IMR-90 (cell line): Measurements from ENCODE around the gene HDHD3. TPM values are rescaled to one million over a fixed set of nuclear protein-coding genes. Genes with fewer than 3 reads are reported as not detected.

Source experiments
- ATAC-seq: fragments of 200-7000 bp; cut with Tn5 transposase; 2 replicates; pipeline ENCODE4 v1.9.1; 2020; ENCODE audit warnings: low read depth, mild to moderate bottlenecking, moderate library complexity
- BruUV-seq: library from RNA; stranded (reverse); fragments of 400-500 nt; replicated peaks from 2 replicates; lab custom pipeline; 2021; lab: Mats Ljungman, UMichigan
- CTCF ChIA-PET: fragments of 300-600 bp; formaldehyde crosslinking; extraction: SDS; loops from one replicate; lab custom pipeline; 2021; ENCODE audit warnings: antibody characterized with exemption; lab: Yijun Ruan, JAX
- POLR2A ChIA-PET: fragments of 300-600 bp; sonication (Branson Sonifier 250); formaldehyde crosslinking; loops from one replicate; lab custom pipeline; 2022; ENCODE audit warnings: antibody characterized with exemption; ENCODE audit not compliant: unreplicated experiment; lab: Charles Lee
- DNase-seq: peaks from one replicate; pipeline ENCODE4 v3.0.0; 2013
- H2AFZ ChIP-seq: replicated peaks from 2 replicates; pipeline ENCODE3; 2013; ENCODE audit warnings: low read length, mild to moderate bottlenecking; ENCODE audit not compliant: poor library complexity
- H2AK5ac ChIP-seq: 2 replicates; pipeline ENCODE4 v1.6.1; 2013; ENCODE audit warnings: low read depth, low read length, inconsistent platforms
- H2AK9ac ChIP-seq: replicated peaks from 2 replicates; pipeline ENCODE3; 2013; ENCODE audit warnings: mild to moderate bottlenecking, low read depth, low read length, moderate library complexity; ENCODE audit not compliant: poor library complexity
- H2BK120ac ChIP-seq: 2 replicates; pipeline ENCODE4 v1.6.1; 2013; ENCODE audit warnings: low read depth, low read length, inconsistent platforms
- H2BK15ac ChIP-seq: 3 replicates; pipeline ENCODE4 v1.6.1; 2013; ENCODE audit warnings: low read depth, low read length, inconsistent platforms
- H2BK20ac ChIP-seq: 2 replicates; pipeline ENCODE4 v1.6.1; 2013; ENCODE audit warnings: low read depth, mild to moderate bottlenecking, inconsistent platforms, low read length, moderate library complexity
- H2BK5ac ChIP-seq: 2 replicates; pipeline ENCODE4 v1.6.1; 2013; ENCODE audit warnings: mild to moderate bottlenecking, low read depth, low read length, inconsistent platforms; ENCODE audit not compliant: poor library complexity, severe bottlenecking
- H3K14ac ChIP-seq: replicated peaks from 2 replicates; pipeline ENCODE4 v1.6.1; 2013; ENCODE audit warnings: low read depth, low read length, inconsistent platforms
- H3K18ac ChIP-seq: 2 replicates; pipeline ENCODE4 v1.6.1; 2013; ENCODE audit warnings: low read depth, low read length, control low read depth
- H3K23ac ChIP-seq: 2 replicates; pipeline ENCODE4 v1.6.1; 2013; ENCODE audit warnings: low read depth, low read length, inconsistent platforms
- H3K27ac ChIP-seq: 2 replicates; pipeline ENCODE4 v1.5.1; 2013; ENCODE audit warnings: mild to moderate bottlenecking, control low read depth, low read length; ENCODE audit not compliant: insufficient read depth
- H3K27me3 ChIP-seq: 2 replicates; pipeline ENCODE4 v1.6.1; 2013; ENCODE audit warnings: low read length; ENCODE audit not compliant: control insufficient read depth, insufficient read depth
- H3K36me3 ChIP-seq: 2 replicates; pipeline ENCODE4 v1.6.1; 2013; ENCODE audit warnings: low read length, mixed read lengths; ENCODE audit not compliant: control insufficient read depth, insufficient read depth
- H3K4ac ChIP-seq: 2 replicates; pipeline ENCODE4 v1.6.1; 2013; ENCODE audit warnings: low read depth, low read length, inconsistent platforms
- H3K4me1 ChIP-seq: 2 replicates; pipeline ENCODE4 v1.6.1; 2013; ENCODE audit warnings: low read length, mixed read lengths; ENCODE audit not compliant: control insufficient read depth, insufficient read depth
- H3K4me2 ChIP-seq: 2 replicates; pipeline ENCODE4 v1.6.1; 2013; ENCODE audit warnings: low read depth, mild to moderate bottlenecking, control low read depth, low read length, moderate library complexity
- H3K4me3 ChIP-seq: 2 replicates; pipeline ENCODE4 v1.5.1; 2013; ENCODE audit warnings: low read depth, mild to moderate bottlenecking, control low read depth, low read length, moderate library complexity; ENCODE audit not compliant: insufficient read depth
- H3K56ac ChIP-seq: 2 replicates; pipeline ENCODE4 v1.6.1; 2013; ENCODE audit warnings: low read length, inconsistent platforms; ENCODE audit not compliant: insufficient read depth; ENCODE audit errors: extremely low read depth
- H3K79me1 ChIP-seq, 2 experiments: 2 replicates each; pipeline ENCODE4 v1.6.1; 2013; ENCODE audit warnings: low read length in 2 of 2, inconsistent platforms in 1 of 2, low read depth in 1 of 2
- H3K9ac ChIP-seq: 2 replicates; pipeline ENCODE4 v1.6.1; 2013; ENCODE audit warnings: low read depth, low read length, control low read depth
- H3K9me1 ChIP-seq: 2 replicates; pipeline ENCODE4 v1.6.1; 2013; ENCODE audit warnings: low read length, inconsistent platforms; ENCODE audit not compliant: insufficient read depth
- H3K9me3 ChIP-seq: 2 replicates; pipeline ENCODE4 v1.6.1; 2013; ENCODE audit warnings: low read length; ENCODE audit not compliant: control insufficient read depth, insufficient read depth
- H4K20me1 ChIP-seq: 2 replicates; pipeline ENCODE4 v1.6.1; 2013; ENCODE audit warnings: low read length, inconsistent platforms; ENCODE audit not compliant: insufficient read depth
- H4K5ac ChIP-seq: 2 replicates; pipeline ENCODE4 v1.6.1; 2013; ENCODE audit warnings: mild to moderate bottlenecking, low read depth, low read length, control low read depth
- H4K8ac ChIP-seq, 2 experiments: 2 replicates each; pipeline ENCODE4 v1.6.1; 2013; ENCODE audit warnings: low read depth in 2 of 2, low read length in 2 of 2, control low read depth in 1 of 2, inconsistent platforms in 1 of 2
- H4K91ac ChIP-seq: 2 replicates; pipeline ENCODE4 v1.6.1; 2013; ENCODE audit warnings: low read depth, low read length, inconsistent platforms; ENCODE audit not compliant: insufficient read depth
- BHLHE40 ChIP-seq: fragments of 150-350 bp; IDR thresholded peaks from 2 replicates; pipeline ENCODE4 v1.6.1; 2016; ENCODE audit warnings: mild to moderate bottlenecking, low read depth, low read length
- MAFK ChIP-seq: IDR thresholded peaks from 2 replicates; pipeline ENCODE4 v1.6.1; 2012; ENCODE audit warnings: low read depth, low read length, improper control_type of control experiment
- MXI1 ChIP-seq: IDR thresholded peaks from 2 replicates; pipeline ENCODE4 v1.6.1; 2012; ENCODE audit warnings: low read depth, mild to moderate bottlenecking, low read length, moderate library complexity, borderline replicate concordance
- RAD21 ChIP-seq: IDR thresholded peaks from 2 replicates; pipeline ENCODE4 v1.6.1; 2012; ENCODE audit warnings: low read length, improper control_type of control experiment
- WGBS, 2 experiments: methylation state at CpG; one replicate each; pipeline versions ENCODE4 v1.1.5 to v1.1.7; 2013; ENCODE audit warnings: missing lambda C conversion rate in 2 of 2; ENCODE audit not compliant: insufficient read length in 1 of 2; ENCODE audit errors: extremely low coverage in 2 of 2; 5-methylcytosine and 5-hydroxymethylcytosine counted together
- dilution Hi-C: fragments of 300-500 bp; cut with HindIII; formaldehyde crosslinking; loops from one replicate; pipeline ENCODE4 v1.14.3; 2018; ENCODE audit warnings: low sequenced_read_pairs; ENCODE audit not compliant: unreplicated experiment
- in situ Hi-C: fragments of 300-500 bp; cut with MboI; formaldehyde crosslinking; loops from 3 replicates; pipeline ENCODE4 v1.14.3; 2019; ENCODE audit warnings: low sequenced_read_pairs, inconsistent platforms, mixed read lengths
- intact Hi-C: fragments of 100-400 bp; cut with micrococcal nuclease; formaldehyde crosslinking; loops from 2 replicates; pipeline ENCODE4 v1.10.0; 2022
- polyA plus RNA-seq, 3 experiments: library from polyadenylated mRNA; depleted of rRNA; stranded (reverse); fragments of >200 nt; gene quantifications; 2 replicates each; pipeline ENCODE4 v1.2.3, GENCODE V29; 2012; ENCODE audit warnings: low replicate concordance in 1 of 3
- total RNA-seq: library from RNA; depleted of rRNA; stranded (reverse); fragments of >200 nt; gene quantifications from 2 replicates; pipeline ENCODE4 v1.2.3, GENCODE V29; 2012

The HDHD3 gene
- total and polyA plus RNA-seq, 2 of the 4 experiments (the other 2 are of a cell fraction), result 7.0 to 8.6 TPM

GRCh38 chr9:113370806-113371325 lies 5.9 kb downstream of the HDHD3 start:
- H4K5ac ChIP-seq, result no peak overlapping the region
- H2BK20ac ChIP-seq, result no peak overlapping the region
- H3K9me3 ChIP-seq, result no peaks in the 10 kb centered on the region
- H2AFZ ChIP-seq, result no peak overlapping the region
- H4K20me1 ChIP-seq, result no peaks in the 10 kb centered on the region
- no TSS peak for BruUV-seq
- no peak overlapping the region for H3K23ac ChIP-seq
- no peak overlapping the region for H3K4me3 ChIP-seq
- no peak for DNase-seq
- no peak overlapping the region for H3K14ac ChIP-seq
- in situ Hi-C loops, result no loop called here
- ATAC-seq, result no peak
- peaks cover 11% of the 10 kb centered on the region; the same call in 1 of the 2 replicates for H3K27me3 ChIP-seq
- H2BK5ac ChIP-seq, result no peak overlapping the region
- H2AK5ac ChIP-seq, result no peak overlapping the region
- H4K91ac ChIP-seq, result no peak overlapping the region
- no peaks in the 10 kb centered on the region for H3K9me1 ChIP-seq
- ChIA-PET CTCF (no interaction called here), POLR2A (no interaction called here)
- no peak overlapping the region for H2AK9ac ChIP-seq
- H3K4me2 ChIP-seq, result no peak overlapping the region
- H3K4ac ChIP-seq, result no peak overlapping the region
- dilution Hi-C loops, result no loop called here
- H4K8ac ChIP-seq, result no peak overlapping the region
- H3K79me1 ChIP-seq, result peaks cover 0 to 8% of the 10 kb centered on the region in 2 experiments; a peak in 1 of 4 replicates
- H3K4me1 ChIP-seq, result no peaks in the 10 kb centered on the region
- H3K36me3 ChIP-seq, result peaks cover 12% of the 10 kb centered on the region; the same call in 1 of the 2 replicates
- H3K56ac ChIP-seq, result no peak overlapping the region
- no peak overlapping the region for H2BK120ac ChIP-seq
- no peak overlapping the region for H3K9ac ChIP-seq
- WGBS, 2 experiments, result 50% methylated on average over 2 of the region's 8 CpGs; no CpG with 5 or more reads in 1 of the 2 experiments
- TF ChIP-seq RAD21 (no peak), MAFK (no peak), BHLHE40 (no peak), MXI1 (no peak)
- intact Hi-C loops, result no loop called here
- H2BK15ac ChIP-seq, result no peak overlapping the region
- H3K18ac ChIP-seq, result no peak overlapping the region
- no peak overlapping the region for H3K27ac ChIP-seq
